Kidney (tissue), 14 donors: Measurements from ENCODE around the gene PRKCE. TPM values are rescaled to one million over a fixed set of nuclear protein-coding genes. Genes with fewer than 3 reads are reported as not detected.
A peak's percentile ranks its signal among the peaks of the same experiment; 100 is the strongest.

Experiments used
- DNase-seq, 5 donors: peaks; one replicate each; pipeline ENCODE4 v3.0.0-alpha.2; 2013 to 2020
- FAIRE-seq: peaks from 2 replicates; lab custom pipeline; 2012; peaks lifted over from hg19 to GRCh38; lab: Jason Lieb, UNC
- H3K27ac ChIP-seq, 2 donors: one replicate each; pipeline ENCODE4 v1.7.0; 2013; ENCODE audit warnings: low read depth in 2 of 2, low read length in 2 of 2, inconsistent platforms in 1 of 2
- H3K27me3 ChIP-seq: one replicate; pipeline ENCODE4 v1.7.1; 2013; ENCODE audit warnings: low read length, inconsistent platforms; ENCODE audit not compliant: control insufficient read depth, insufficient read depth
- H3K36me3 ChIP-seq, 3 donors: one replicate each; pipeline versions ENCODE4 v1.7.0 to v1.7.1; 2013; ENCODE audit warnings: low read length in 3 of 3, control low read depth in 1 of 3, inconsistent platforms in 1 of 3; ENCODE audit not compliant: insufficient read depth in 3 of 3, control insufficient read depth in 2 of 3
- H3K4me1 ChIP-seq, 3 donors: one replicate each; pipeline versions ENCODE4 v1.7.0 to v1.7.1; 2013; ENCODE audit warnings: low read length in 3 of 3, inconsistent platforms in 1 of 3, low read depth in 1 of 3; ENCODE audit not compliant: control insufficient read depth in 2 of 3, insufficient read depth in 2 of 3
- H3K4me3 ChIP-seq, 3 donors: one replicate each; pipeline versions ENCODE4 v1.7.0 to v1.8.1; 2013; ENCODE audit warnings: low read length in 3 of 3, control low read depth in 1 of 3, inconsistent platforms in 1 of 3
- H3K9ac ChIP-seq, 3 donors: one replicate each; pipeline versions ENCODE4 v1.7.0 to v1.7.1; 2013; ENCODE audit warnings: low read length in 3 of 3, control low read depth in 1 of 3, inconsistent platforms in 1 of 3
- H3K9me3 ChIP-seq, 3 donors: one replicate each; pipeline versions ENCODE4 v1.7.0 to v1.7.1; 2013; ENCODE audit warnings: low read length in 3 of 3, control low read depth in 1 of 3, inconsistent platforms in 1 of 3; ENCODE audit not compliant: control insufficient read depth in 2 of 3, insufficient read depth in 1 of 3
- CTCF ChIP-seq: IDR thresholded peaks from 3 replicates; pipeline ENCODE4 v1.5.1; 2012; ENCODE audit warnings: mild to moderate bottlenecking, moderate library complexity, borderline replicate concordance; ENCODE audit not compliant: insufficient read depth; ENCODE audit errors: extremely low read depth
- intact Hi-C: fragments of 100-400 bp; cut with DNase I; formaldehyde crosslinking; loops from one replicate; pipeline ENCODE4 v1.11.1; 2022
- polyA plus RNA-seq: library from polyadenylated mRNA; stranded (reverse); fragments of 350-450 nt; fragmentation: Illumina TruSeq; extraction: RNeasy Lipid Tissue Mini Kit (QIAGEN cat#74804); gene quantifications from one replicate; pipeline ENCODE4 v1.2.3, GENCODE V29; 2014; ENCODE audit warnings: low read depth, low replicate concordance; ENCODE audit not compliant: insufficient read depth
- total RNA-seq: library from RNA; stranded (reverse); fragmentation: NEBNext Ultra II Directional; extraction: Animal tissue kit (Norgen Biotek cat#: 25700); gene quantifications from one replicate; pipeline ENCODE4 v1.2.1, GENCODE V29; 2021
- donor health status: control.
- donor health status: control.
- donor health status: control.
- donor health status: control.
- donor health status: control.
- donor health status: DM: yes; HTN: yes; CAD: no.
- donor health status: Normal renal cell carcinoma (clear cell type).

The PRKCE gene
- total and polyA plus RNA-seq, 2 donors from 2014 or later: 11.1 to 27.3 TPM

GRCh38 chr2:46160326-46160725, 508.9 kb downstream of the PRKCE start:
- no peak overlapping the region for H3K27ac ChIP-seq
- FAIRE-seq (no peak), DNase-seq (peak in 1 of 5 donors; percentile 7)
- H3K36me3 ChIP-seq: peaks cover 0 to 11% (median 5%) of the 10 kb centered on the region in 3 donors
- H3K9ac ChIP-seq: no peak overlapping the region
- intact Hi-C loops: no loop called here
- H3K4me1 ChIP-seq: peaks cover 0 to 11% (median 10%) of the 10 kb centered on the region in 3 donors
- H3K4me3 ChIP-seq: no peak overlapping the region
- no peaks in the 10 kb centered on the region for H3K9me3 ChIP-seq
- H3K27me3 ChIP-seq: no peaks in the 10 kb centered on the region
- TF ChIP-seq CTCF: no peak

DNA sequence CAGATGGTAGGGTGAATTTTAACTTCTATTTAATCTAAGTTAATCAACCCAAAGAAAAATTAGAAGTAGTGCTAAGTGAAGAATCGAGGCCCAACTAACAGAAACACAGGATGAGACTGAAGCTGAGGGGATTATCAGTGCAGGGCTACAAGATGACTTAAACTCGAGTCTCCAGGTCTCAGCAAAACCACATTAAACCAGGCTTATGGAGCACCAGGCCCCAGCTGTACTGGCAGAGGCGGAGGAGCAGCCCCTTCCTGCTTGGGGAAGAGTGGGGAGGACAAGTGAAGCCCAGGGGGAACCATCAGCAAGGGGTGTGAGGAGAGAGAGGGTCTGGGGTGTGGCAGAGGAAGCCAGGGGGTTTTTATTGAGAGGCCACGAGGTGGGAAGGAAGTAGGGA, 509.8 kb downstream of the PRKCE start:
- Histone ChIP-seq H3K9ac (no peak overlapping the region), H3K4me1 (peaks cover 0 to 13% (median 12%) of the 10 kb centered on the region in 3 donors), H3K4me3 (no peak overlapping the region), H3K9me3 (no peaks in the 10 kb centered on the region), H3K36me3 (peaks cover 0 to 9% (median 3%) of the 10 kb centered on the region in 3 donors), H3K27me3 (no peaks in the 10 kb centered on the region), H3K27ac (no peak overlapping the region)
- no peak for TF ChIP-seq CTCF
- DNase-seq (peak in 1 of 5 donors; percentile 4), FAIRE-seq (no peak)
- intact Hi-C loops: no loop called here

GRCh38 chr2:46161911-46162310, 510.4 kb downstream of the PRKCE start:
- no peaks in the 10 kb centered on the region for H3K9me3 ChIP-seq
- no peak for FAIRE-seq
- intact Hi-C loops: no loop called here

More at GRCh38 chr2:46161911-46162310, 510.4 kb downstream of the PRKCE start:
- DNase-seq: peak in 1 of 5 donors; percentile 20
- peaks cover 0 to 13% (median 12%) of the 10 kb centered on the region in 3 donors for H3K4me1 ChIP-seq
- no peak overlapping the region for H3K4me3 ChIP-seq
- TF ChIP-seq CTCF: no peak
- peaks cover 0 to 10% (median 3%) of the 10 kb centered on the region in 3 donors for H3K36me3 ChIP-seq
- no peak overlapping the region for H3K27ac ChIP-seq
- no peaks in the 10 kb centered on the region for H3K27me3 ChIP-seq
- H3K9ac ChIP-seq: no peak overlapping the region
